ENCODE measurements around the gene LRIG1. TPM values are rescaled to one million over a fixed set of nuclear protein-coding genes. Genes with fewer than 3 reads are reported as not detected.

LRIG1 gene
- total and polyA plus RNA-seq, 10 of the 15 experiments (the other 5 are each of a cell fraction or from before 2014, with no cell fraction given) = 0.84 to 16.4 (median 8.1) TPM

- no peak overlapping the region for H3K9ac ChIP-seq (ENCODE audit: control insufficient read depth, insufficient read depth, low read length)
- no peaks in the 10 kb centered on the region for H4K20me1 ChIP-seq (ENCODE audit: control insufficient read depth, insufficient read depth)
- intact Hi-C loops (cut with micrococcal nuclease; ENCODE audit: unreplicated experiment) (loop anchor here (5.0 kb wide), 1 partner anchor 92 kb away; no protein-coding TSS in a partner anchor), in situ Hi-C loops (cut with MboI) (no loop called here)
- no peak overlapping the region for H2AFZ ChIP-seq (ENCODE audit: control insufficient read depth, low read depth, low read length)
- ATAC-seq (peak; percentile 9; the same call in 1 of the 3 replicates), DNase-seq (ENCODE audit: low read depth, low spot score) (peak; percentile 26), FAIRE-seq (peak; percentile 35)
- peaks cover 43% of the 10 kb centered on the region for H3K4me1 ChIP-seq (ENCODE audit: control insufficient read depth, insufficient read depth, low read length)
- no peaks in the 10 kb centered on the region for H3K79me2 ChIP-seq (ENCODE audit: control insufficient read depth, insufficient read depth, low read length)
- SMC1A ChIA-PET (ENCODE audit: uncharacterized antibody, unreplicated experiment) = interaction anchor here (0.8 to 1.5 kb wide), 4 partner anchors 34 to 100 kb away, joined by 3 to 4 read pairs (median 3); no protein-coding TSS in a partner anchor
- no peak overlapping the region for H3K4me3 ChIP-seq
- no peaks in the 10 kb centered on the region for H3K27me3 ChIP-seq (replicated peaks in 1 of 2; ENCODE audit: control insufficient read depth in 2 of 2, insufficient read depth in 2 of 2, low read length in 1 of 2)
- 0 out of 2 replicates have a peak overlapping the region, but pooled peaks have one; percentile 24 for H3K27ac ChIP-seq (ENCODE audit: control insufficient read depth, insufficient read depth)
- POLR2A ChIA-PET = no interaction called here
- CTCF ChIA-PET = interaction anchor here (1.1 to 1.5 kb wide), 3 partner anchors 13 to 17 kb away, joined by 3 to 6 read pairs (median 3); no protein-coding TSS in a partner anchor
- H3K4me2 ChIP-seq (ENCODE audit: control insufficient read depth, insufficient read depth) = 0 out of 2 replicates have a peak overlapping the region, but pooled peaks have one; percentile 20
- RAD21 ChIA-PET (ENCODE audit: unreplicated experiment) = no interaction called here
- H3K9me3 ChIP-seq (replicated peaks; ENCODE audit: control insufficient read depth, insufficient read depth, low read length) = peaks cover 3% of the 10 kb centered on the region; the same call in 2 of the 3 replicates
- BruUV-seq (replicated peaks) = no TSS peak
- H3K36me3 ChIP-seq (ENCODE audit: control insufficient read depth in 2 of 2, insufficient read depth in 2 of 2, low read length in 1 of 2) = no peaks in the 10 kb centered on the region; a peak in 1 of 4 replicates
- TF ChIP-seq RELB (IDR thresholded peaks at IDR 0.05; ENCODE audit: low read depth) (peak; percentile 24; the same call in 1 of the 2 replicates), TCF3 (IDR thresholded peaks at IDR 0.05; ENCODE audit: borderline replicate concordance, insufficient read depth, low read depth, low read length) (no peak), NRF1 (conservative IDR thresholded peaks at IDR 0.05; ENCODE audit: low read depth, low read length) (no peak), PRDM15 (CRISPR knock-in tag; IDR thresholded peaks at IDR 0.05) (no peak), MLLT1 (IDR thresholded peaks at IDR 0.05) (no peak), ETV6 (conservative IDR thresholded peaks at IDR 0.05 in 1 of 2, IDR thresholded peaks at IDR 0.05 in 1 of 2; ENCODE audit: borderline replicate concordance in 1 of 2, low read depth in 1 of 2) (no peak), MAX (IDR thresholded peaks at IDR 0.05; ENCODE audit: low read depth, low read length) (no peak), EP300 (IDR thresholded peaks at IDR 0.05; ENCODE audit: borderline replicate concordance in 1 of 2, control insufficient read depth in 1 of 2, low read depth in 2 of 2, low read length in 2 of 2) (peak in 1 of 2 experiments; percentile 68; a peak in 1 of 4 replicates), JUNB (IDR thresholded peaks at IDR 0.05) (peak; percentile 35; the same call in 1 of the 2 replicates), YBX1 (IDR thresholded peaks at IDR 0.05) (no peak), SMAD1 (IDR thresholded peaks at IDR 0.05; ENCODE audit: low read depth, partially characterized antibody) (no peak), BCL3 (IDR thresholded peaks at IDR 0.05; ENCODE audit: borderline replicate concordance, insufficient read depth, low read depth, low read length, poor library complexity, severe bottlenecking) (no peak), ZNF384 (IDR thresholded peaks at IDR 0.05; ENCODE audit: borderline replicate concordance, low read depth, low read length) (no peak), CREB1 (IDR thresholded peaks at IDR 0.05; ENCODE audit: low read depth) (no peak)
Measured at GRCh38 chr3:66390013-66390412, 110.8 kb downstream of the LRIG1 start.
